HG03280 (cell line): ENCODE results near the gene C6orf89.

Experiments used
- ATAC-seq: cut with Tn5 transposase; IDR thresholded peaks from one replicate; pipeline ENCODE4 v1.9.1; 2021; ENCODE audit warnings: mild to moderate bottlenecking, moderate library complexity; ENCODE audit not compliant: unreplicated experiment

C6orf89 gene

GRCh38 chr6:36967301-36967700 lies 81.5 kb downstream of the C6orf89 start:
- ATAC-seq, result no peak

DNA sequence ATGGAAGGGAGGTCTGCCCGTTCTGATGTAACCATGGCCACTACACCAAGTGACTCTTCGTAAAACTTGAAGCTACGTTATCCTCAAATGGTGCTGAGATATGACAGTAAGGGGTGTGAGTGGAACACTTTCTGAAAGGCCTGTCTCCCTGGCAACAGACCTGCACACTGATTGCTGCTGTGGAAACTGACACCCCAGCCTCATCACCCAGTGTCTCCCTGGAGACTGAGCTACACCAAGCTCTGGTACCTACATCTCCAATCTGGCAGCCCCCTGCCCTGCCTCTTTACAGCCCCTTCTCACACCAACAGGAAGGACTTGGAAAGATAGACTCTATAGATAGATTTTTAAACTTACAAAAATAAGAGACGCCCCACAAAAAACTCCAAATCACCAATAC lies 82.0 kb downstream of the C6orf89 start:
- no peak for ATAC-seq

- no peak for ATAC-seq
Observed at GRCh38 chr6:36968266-36968977, 82.7 kb downstream of the C6orf89 start.

GRCh38 chr6:36969240-36969691 lies 83.5 kb downstream of the C6orf89 start:
- ATAC-seq, result no peak

- ATAC-seq, result no peak
Observed at GRCh38 chr6:36969988-36970891, 84.5 kb downstream of the C6orf89 start.

GRCh38 chr6:36970892-36971842 lies 85.4 kb downstream of the C6orf89 start:
- no peak for ATAC-seq

DNA sequence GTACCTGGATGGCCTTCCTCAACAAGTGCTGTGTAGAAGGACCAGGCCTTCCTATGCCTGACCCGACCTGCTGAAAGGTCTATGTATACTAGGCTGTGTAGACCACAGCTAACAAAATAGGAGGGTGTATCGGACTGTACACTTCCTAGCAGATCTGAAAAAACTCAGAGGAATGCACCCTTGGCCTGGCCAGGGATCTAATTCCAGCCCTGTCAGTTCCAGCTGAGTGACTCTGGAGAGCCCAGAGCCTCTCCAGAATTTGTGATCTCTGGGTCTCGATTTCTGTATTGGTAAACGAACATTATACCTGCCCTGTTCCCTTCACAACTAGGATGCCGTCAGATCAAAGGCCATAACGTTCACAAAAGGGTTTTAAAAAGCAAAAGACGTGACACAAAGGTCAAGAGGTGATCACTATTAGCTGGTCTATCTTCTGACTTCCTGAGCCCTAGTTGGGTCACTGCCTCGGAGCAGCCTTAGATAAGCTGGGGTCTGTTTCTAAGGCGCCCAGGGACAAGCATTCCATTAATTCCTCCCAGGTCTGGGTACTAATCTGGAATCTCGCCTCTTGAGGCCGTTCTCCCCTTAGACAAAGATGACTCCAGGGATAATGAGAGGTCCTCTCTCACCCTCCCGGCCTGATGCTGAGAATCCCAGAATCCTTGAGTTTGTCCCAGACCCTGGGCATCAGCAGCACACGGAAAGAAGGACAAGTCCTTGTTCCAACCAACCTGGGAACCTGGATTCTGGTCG lies 86.3 kb downstream of the C6orf89 start:
- ATAC-seq, result no peak

GRCh38 chr6:36973190-36973589 lies 87.4 kb downstream of the C6orf89 start:
- no peak for ATAC-seq

GRCh38 chr6:36973647-36974046 lies 87.9 kb downstream of the C6orf89 start:
- ATAC-seq, result no peak

GRCh38 chr6:36975231-36976006 lies 89.7 kb downstream of the C6orf89 start:
- no peak for ATAC-seq

DNA sequence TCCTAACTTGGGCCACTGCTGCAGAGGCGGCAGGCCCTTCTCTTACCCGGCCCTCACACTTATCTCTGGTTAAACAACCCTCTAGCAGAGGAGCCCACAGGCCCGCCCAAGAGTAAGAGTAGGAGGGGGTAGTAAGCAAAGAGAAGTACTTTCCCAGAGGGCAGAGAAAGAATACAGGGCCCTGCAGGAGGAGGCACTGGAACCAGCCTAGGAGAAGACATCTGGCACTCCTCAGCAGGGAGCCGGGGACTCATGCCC lies 90.2 kb downstream of the C6orf89 start:
- no peak for ATAC-seq

DNA sequence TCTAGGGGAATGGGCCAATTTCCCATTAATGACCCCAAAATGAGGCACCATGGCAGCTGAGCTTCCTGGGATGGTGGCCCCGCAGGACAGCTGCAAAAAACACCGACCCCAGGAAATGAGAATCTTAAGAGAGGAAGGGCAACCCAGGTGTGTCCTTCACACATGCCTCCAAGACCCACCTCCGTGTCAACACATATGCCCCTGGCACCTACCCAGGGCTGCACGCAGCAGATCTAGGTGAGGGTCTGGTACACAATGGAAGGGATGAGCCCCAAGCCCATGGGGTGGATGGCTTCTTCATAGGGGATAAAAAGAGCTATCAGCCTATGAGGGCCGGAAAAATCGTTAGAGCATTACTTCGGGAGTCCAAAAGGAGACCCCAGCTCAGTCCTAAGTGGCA lies 90.8 kb downstream of the C6orf89 start:
- no peak for ATAC-seq

DNA sequence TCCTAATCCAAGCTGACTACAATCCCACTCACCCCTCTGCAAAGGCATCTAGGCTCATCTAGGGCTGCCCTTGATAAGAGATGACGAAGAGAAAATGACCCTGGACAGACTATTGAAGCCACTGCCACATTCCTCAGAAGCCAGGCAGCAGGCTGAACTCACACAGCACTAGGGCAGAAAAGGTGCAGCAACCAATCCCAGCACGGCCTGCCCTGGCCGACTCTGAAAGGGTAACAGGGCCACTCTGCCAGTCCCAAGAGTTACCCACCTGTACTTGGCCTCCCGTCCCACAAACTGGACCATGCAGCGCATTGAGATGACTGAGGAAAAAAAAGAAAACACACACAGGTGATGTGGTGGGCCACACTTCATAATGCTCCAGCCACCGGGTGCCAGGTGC lies 91.2 kb downstream of the C6orf89 start:
- no peak for ATAC-seq

DNA sequence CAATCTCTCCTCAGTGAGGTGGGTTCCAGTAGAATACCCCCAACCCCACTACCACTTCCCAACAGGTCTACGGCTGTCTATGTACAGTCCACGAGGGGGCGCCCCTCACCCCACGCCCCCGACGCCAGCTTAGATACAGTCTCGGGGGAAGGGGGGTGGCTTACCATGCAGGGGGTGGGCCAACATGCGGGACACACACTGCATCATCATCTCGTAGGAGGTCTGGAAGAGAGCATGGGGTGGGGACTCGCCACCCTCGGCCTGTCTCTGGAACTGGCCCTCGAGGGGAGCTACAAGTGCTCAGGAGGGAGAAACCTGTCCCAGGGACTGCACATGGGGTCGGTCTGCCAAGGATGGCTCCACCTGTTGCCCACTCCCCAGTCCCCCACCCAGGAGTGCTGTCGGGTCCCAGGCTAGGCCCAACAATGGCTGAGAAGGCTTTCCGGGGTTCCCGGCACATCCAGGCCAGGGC lies 91.8 kb downstream of the C6orf89 start:
- no peak for ATAC-seq
